KG1 (cell line): ENCODE results near the gene PITPNB.

Experiments
- DNase-seq: peaks from one replicate; lab custom pipeline; 2025; lab: John Stamatoyannopoulos, UW

Gene PITPNB

DNA sequence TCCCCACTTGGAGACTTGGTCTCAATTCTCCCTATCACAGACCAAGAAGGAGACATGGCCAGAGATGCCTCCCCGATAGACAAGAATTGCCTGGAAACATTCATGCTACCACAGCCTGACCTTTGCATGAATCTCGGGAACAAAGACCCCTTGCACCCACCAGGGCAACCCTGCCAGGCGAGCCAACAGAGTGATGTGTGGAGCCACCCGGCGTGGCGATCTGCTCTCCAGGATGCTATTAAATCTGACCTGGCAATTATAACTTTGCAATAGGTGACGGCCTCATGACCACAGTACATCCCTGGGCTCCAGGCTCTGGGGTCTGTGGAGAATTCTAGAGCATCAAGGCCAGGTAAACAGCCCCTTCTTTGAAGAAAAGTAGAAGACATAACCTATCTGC, 86.5 kb downstream of the PITPNB start:
- DNase-seq, result no peak

DNA sequence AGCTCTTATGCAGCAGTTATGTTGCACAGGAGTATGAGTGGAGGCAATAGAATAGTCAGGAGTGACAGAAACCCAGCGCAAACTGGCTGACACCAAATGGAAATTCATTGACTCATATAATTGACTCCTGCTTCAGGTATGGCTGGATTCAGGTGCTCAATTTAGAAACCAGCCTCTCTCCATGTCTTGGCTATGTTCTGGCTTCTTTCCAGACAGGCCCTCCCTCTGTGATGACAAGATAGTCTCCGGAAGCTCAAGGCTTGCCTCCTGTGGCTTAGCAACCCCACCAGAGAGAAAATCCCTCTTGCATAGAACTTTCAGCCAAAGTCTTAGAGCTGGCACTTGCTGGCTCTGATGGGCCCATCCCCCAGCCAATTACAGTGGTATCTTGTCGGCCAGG, 89.4 kb downstream of the PITPNB start:
- DNase-seq, result no peak

DNA sequence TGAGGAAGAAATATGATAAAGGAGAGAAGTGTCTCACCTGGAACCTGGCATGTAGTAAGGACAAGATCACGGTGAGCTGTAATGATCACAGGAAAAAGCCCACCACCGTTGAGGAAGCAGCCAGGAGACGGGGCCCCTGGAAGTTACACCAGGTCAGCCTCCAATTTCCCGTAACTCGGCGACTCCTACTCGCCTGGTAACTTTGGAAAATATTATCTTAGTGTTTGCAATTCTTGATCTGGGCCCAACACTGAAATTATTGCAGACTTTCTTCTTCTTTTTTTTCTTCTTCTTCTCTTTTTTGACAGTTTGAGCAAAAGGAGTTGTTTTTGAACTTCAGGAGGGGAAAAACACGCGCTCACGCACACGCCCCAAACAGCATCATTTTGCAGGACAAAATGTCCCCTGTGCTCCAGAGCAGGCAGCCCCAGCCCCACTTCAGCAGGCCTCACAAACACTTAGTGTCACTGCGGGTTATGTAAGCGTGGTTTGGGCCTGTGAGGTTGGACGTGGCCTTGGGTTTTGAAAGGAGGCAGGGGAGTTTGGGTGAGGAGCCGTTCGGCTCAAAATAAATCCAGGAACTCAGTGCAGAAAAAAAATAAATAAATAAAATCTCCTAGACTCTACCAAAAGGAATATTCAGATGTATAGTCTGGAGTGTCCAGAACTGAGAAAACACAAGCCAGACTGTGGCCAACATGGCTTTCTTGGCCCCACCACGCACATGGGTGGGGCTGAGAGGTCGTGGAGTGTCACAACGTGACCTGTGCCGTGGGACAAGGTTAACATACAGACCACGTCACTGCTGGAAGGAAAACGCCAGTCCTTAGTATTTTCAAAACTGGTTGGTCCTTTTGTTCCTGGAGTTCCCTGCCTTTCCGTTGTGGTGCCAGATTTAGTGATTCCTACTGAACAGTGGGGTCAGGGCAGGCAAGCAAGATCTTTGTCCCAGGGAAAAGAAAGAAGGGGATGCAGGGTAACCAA, 91.2 kb downstream of the PITPNB start:
- no peak for DNase-seq

DNA sequence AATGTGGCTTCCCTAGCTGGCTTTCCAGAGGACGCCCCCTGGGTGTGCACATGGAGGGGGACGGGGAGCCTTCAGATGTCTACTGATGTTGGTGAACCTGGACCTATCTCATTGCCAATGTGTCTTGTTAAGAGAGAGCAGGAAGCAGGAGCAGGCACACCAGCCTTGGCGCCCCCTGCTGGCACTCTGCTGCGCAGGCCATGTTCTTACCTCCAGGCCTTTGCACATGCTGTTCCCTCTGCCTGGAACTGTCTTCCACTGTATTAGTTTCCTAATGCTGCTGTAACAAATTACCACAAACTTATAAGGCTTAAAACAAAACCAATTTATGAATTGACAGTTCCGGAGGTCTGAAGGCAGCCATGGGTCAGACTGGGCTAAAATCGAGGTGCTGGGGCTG, 93.9 kb downstream of the PITPNB start:
- no peak for DNase-seq

DNA sequence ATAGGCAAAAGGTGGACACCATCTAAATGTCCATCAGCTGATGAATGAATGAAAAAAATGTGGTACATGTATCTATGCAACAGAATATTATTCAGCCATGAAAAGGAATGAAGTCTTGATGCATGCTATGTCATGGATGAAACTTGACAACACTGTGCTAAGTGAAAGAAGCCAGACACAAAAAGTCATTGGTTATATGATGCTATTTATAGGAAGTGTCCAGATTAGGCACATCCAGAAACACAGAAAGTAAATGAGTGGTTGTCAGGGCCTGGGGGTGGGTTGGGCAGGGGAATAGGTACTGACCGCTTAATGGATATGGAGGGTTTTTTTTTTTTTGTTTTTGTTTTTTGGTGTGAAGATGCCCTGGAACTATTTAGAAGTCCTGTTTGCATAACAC, 95.8 kb downstream of the PITPNB start:
- DNase-seq, result no peak

DNA sequence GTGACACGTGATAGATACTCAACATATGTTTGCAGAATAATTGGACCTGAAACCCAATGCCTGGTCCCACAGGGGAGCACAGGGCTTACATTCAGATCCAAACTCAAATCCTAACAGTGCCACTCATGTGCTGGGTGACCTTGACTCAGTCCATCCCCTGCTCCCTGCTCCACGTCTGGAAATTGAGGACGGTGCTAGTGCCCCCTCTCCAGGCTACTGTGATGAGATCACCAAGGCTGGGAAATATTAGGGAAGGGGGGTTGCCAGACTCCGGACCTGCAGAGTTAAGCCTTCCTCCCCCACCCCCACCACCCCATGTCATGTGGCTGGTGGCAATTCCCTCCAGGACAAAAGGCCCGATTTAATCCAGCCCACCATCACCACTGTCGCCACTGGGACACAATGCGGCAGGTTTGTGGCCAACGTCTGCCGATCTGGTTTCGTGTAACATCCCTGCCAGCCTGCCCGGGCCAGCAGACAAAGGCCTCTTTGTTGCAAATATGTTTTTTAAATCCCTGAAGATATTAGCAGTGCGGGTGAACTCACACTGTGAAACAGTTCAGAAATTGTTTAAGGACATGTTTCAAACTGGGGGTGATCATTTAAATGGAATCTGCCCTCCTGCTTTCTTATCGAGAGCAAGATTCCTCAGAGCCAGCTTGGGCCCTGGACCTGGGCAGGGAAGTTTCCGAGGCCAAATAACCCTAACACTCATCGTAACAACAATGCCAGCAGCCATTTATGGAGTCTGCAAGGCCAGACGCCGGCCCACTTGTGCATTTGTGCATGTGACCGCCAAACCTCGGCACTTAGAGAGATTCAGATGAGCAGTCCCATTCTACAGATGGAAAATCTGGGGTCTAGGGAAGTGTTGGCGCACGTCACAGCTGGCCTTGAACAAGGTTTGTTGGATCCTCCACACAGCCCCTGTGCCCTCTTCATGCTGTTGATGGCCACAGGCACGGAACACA, 97.9 kb downstream of the PITPNB start:
- no peak for DNase-seq

DNA sequence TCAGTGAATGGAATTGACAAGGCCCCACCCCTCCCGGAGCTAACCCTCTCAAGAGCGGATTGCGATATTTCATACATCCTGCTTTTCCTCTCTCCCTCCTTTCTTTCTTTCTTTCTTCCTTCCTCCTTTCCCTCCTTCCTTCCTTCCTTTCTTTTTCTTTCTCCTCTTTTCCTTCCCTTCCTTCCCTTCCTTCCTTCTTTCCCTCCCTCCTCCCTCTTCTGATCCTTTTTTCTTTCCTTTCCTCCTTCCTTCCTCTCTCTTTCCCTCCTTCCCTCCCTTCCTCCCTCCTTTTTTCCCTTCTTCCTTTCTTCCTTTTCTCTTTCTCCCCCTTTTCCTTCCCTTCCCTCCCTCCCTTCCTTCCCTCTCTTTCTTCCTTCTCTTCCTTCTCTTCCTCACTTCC, 102.5 kb downstream of the PITPNB start:
- DNase-seq, result no peak

DNA sequence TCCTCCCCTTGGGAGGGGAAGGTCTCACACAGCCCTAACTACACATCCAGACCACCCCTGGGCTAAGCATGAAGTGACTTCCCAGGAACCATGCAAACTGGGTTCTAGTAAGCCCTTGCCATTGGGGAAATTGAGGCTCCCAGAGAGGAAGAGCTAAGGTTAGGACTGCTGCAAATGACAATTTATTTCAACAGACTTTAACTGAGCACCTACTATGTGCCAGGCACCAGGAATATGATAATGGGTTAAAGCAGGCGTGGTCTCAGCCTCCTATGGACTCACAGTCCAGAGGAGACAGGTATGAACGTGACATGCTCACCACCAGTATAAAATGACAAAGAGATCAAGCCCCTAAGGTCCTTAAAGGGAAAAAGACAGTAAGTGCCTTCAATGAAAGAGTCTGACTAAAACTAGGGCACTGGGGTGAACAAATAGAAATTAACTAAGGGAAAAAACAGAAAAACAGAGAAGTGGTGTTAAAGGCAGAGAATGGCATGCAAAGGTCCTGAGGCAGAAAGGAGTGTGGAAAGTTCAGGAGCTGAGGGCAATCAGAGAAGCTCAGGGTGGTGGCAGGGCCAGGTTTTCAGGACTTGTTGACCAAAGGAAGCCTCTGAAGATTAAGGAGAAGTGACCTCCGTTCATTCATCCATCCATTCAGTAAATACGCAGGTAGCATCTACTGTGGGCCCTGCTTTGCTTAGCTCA, 103.1 kb downstream of the PITPNB start:
- no peak for DNase-seq

DNA sequence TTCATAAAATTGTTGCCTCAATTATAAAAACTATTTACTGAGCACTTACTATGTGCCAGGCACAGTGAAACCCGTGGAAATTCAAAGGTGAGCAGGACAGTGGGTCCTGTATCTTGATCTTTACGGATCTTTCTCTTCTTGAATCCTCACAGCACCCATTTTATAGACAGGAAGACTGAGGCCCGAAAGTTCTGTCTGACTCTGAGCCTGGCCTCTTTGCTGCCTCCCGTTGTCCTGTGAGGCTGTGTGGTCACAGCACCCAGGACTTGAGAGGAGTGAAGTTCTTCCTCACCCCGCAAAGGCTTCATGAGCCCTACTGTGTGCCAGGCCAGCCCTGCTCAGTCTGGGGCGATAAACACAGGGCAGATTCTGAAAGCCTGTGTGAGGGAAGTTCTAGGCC, 104.1 kb downstream of the PITPNB start:
- DNase-seq, result no peak

DNA sequence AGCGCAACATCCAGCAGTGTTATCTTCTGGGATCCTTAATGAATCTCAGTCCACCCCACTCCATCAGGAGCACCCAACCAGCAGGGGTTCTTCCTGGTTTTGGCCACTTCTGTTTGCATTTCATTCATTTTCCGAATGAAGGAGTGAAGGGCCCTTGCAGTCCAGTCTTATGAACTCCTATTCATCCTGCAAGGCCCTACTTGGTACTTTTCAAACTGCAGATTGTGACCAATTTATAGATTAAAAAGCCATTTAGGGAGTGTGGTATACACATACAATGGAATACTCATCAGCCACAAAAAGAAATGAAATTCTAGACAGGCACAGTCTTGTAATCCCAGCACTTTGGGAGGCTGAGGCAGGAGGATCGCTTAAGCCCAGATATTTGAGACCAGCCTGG, 107.3 kb downstream of the PITPNB start:
- no peak for DNase-seq

DNA sequence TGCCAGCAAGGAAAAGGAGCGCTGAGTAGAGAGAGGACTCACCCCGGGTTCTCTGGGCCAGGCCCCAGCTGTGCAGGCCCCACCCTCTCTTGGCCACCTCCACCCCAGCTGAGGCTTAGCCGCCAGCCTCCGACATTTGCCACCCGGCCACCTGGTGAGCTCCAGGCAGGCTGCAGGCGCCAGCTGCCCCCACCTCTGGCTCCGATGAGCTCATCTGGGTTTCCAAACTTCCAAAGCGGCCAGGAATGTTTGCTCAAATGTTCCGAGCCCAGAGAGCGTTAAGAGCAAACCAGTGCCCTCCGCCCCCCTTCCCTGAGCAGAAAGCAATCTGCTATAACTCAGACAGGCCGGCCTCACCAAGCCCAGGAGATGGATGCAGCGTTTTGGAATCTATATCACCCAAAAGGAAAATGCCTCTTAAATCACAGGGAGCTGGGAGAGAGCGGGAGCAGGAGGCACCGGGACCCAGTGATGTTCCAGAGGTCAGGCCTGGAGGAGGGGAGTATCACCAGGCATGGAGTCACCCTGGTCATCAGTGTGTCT, 108.4 kb downstream of the PITPNB start:
- no peak for DNase-seq

DNA sequence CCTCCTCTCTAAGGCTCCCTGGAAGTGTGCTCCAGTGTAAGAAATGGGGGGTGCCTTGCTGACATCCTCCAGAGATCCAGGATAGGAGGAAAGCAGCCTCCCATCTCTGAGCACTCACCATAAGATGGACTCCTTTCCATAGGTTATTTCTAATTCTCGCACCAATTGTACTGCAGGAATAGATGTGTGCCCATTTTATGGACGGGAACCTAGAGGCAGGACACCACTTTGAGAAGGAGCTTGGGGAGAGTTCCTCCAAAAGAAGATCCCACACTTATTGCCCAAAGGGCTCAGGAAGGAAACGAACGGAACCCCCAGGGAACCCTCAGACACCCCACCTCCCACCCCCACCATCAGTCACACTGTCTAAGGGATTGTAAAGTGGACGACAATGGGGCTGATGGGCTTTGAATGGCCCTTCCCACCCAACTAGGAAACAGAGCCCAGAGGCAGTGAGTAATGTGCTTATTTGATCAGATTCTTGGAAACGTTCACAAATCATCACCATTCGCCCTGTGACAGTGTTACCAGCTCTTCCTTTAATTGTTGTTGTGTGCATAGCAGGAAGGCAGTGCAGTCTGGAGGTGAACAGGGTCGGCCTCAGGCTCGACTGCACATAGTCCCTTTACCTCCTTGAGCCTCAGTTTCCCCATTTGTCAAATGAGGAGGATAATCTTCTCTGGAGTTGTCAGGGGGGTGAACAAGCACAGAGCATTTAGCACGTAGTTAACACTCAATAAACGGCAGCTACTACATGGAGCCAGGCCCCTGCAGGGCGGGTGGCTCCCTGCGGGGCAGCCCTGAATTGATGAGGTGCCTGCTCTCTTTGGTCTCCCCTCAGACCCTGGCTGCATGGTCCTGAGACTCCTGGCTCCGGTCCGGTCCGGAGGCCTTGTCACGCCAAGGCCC, 109.1 kb downstream of the PITPNB start:
- no peak for DNase-seq

DNA sequence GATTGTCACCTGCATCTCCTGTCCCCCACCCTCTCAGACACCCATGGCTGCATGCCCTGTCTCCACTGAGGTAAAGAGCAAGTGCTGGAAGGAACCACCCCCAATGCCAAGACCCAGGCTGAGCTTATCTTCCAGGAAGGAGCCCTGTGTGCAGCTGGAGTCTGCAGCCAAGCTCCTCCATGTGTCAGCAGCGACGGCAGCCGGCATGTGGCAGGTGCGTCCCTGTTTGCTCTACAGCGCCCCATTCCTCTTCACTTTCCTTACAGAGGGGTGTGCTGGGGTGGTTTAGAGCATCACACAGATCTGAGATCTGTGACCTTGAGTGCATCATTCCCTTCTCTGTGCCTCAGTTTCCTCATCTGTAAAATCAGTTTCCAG, 109.8 kb downstream of the PITPNB start:
- DNase-seq, result no peak

DNA sequence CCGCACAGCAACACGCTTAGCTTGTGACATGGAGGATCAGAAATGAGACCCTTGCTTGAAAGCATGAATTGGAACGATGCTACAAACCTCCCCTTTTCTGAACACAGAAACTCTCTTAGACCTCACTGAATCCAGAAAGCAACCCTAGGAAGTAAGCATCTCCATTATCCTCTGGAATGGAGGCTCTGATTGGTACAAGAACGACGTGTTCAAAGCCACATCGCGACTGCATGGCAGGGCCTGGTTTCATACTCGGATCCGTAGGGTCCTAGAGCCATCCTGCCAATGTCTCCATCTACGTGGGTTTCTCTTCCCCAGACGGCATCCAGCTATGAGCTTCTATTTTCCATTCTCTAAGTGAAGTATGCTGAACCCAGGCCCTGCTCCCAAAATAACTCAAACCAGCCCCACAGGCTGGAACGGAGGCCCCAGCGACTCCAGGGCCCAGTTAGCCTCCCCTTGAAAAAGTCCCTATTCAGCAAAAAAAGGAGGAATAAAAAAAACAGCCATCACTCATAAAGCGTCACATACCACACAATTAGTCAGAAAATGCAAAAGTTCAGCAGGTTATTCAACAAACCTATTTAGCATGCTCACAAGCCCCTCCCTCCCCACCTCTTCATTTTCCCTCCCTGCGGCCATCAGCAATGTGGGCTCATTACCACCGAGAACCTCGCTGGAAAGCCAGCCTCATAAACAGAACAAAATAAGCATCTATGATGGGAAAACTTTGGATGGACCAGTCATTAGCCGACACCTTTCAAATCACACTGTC, 110.4 kb downstream of the PITPNB start:
- DNase-seq, result no peak

DNA sequence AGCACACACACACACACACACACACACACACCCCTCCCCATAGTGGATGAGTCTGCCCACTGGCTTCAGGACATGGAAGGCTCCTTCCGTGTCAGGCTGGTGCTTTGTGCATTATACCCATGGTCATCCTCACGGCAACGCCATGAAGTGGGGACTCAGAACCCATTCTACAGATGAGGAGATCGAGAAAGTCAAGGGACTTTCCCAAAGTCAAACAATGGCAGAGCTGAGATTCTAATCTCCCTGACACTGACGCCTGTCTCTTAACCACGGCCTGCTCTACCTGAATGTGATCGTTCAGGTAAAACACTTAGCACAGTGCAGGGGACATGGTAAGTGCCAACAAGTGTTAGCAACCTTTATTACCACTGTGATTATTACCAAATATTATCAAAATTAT, 113.2 kb downstream of the PITPNB start:
- no peak for DNase-seq

DNA sequence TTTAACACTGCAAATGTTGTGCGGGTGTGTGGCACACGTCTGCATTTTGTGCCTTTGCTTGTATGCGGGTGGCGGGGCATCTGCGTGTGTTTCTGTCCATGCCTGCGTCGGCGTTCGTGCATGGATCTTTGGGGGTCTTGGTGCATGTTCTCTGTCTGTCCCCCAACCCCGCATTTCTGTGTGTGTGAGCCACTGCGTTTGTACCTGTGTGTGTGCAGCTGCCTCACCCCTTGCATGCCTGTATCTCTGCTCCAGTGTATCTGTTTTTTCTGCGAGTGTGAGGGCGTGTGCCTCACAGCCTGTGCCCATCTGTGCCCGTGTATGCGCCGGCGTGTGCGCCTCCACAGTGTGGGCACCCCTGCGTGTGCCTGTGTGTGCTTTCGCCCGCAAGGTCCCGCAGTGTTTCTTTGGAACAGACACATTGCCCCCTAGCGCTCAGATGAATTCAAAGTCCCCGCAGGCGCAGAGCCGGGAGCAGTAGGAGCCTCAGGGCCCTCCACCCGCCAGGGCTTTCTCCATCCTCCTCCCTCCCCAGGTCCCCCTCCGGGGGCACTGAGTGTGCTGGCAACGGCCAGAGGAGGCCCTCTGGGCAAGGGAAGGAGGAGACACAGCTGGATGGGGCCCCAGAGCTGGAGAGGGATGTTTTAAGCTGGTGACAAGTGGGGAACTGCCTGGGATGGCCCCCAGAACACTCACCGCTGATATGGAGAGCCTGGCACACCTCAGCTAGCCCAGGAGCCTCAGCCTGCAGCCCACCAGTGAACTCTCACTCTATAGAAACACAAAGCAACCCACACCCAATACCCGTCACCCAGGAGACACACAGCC, 114.4 kb downstream of the PITPNB start:
- peak; percentile 73 for DNase-seq

DNA sequence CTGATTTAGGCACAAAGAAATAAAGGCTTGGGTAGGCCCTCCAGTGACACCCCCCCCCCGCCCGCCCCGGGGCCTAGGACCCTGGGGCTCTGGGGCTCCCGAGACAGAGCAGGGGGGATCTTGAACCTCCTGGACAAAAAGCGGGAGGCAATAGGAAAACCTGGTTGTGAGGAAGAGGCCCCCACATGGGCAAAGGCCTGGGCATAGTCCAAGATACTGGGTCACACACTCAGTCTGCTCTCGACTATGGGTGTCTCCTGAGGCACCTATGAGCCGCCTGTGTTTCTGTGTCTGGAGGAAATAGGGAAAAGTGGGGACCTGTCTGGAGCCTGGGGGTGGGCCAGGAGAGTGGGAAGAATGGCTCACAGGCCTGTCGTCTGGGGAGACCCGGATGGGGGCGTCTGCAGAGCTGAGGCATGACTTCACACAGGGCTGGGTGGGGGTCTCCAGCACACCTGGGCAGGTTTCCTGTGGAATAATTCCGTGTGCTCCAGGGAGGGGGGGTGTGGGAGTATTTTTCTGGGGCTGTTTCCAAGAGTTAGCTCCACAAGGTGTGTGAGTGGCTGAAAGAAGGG, 115.1 kb downstream of the PITPNB start:
- DNase-seq, result no peak

DNA sequence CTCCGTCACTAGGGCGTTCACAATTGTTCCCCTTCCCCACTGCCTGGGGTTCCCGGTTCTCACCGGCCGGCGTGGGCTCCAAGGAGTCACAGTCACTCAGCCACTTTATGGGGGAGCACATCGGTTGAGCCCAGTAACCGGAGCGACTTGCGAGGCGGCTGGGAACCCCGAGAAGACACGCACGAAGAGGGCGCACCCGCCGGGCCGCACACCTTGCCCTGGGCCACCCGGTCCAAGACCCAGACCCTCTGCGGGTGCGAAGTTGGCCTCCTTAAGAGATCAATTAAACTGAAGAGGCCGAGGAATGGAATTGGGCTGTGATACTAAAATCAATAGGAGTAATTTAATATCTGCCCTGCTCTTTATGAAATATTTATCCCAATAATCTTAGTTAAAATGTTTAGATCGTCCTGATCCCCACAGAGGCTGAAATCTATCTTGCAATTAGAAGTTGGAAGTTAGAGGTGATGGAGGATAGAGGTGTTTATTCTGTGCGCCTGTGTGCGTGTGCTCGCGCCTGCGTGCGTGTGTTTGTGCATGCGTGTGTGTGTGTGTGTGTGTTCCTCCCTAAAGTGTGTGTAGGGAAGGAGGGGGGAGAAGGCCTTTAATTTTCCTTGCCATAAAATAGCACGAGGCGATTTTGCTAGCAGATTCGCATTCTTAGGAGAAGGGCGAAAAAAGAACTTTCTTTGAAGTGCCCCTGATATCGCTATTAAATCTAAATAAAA, 116.5 kb downstream of the PITPNB start:
- peak; percentile 50 for DNase-seq
